Calu3 (cell line): ENCODE data around the gene KCP. TPM values are rescaled to one million over a fixed set of nuclear protein-coding genes. Genes with fewer than 3 reads are reported as not detected.

ENCODE experiments used
- Bru-seq: library from RNA; stranded (reverse); fragments of 400-500 nt; gene quantifications from one replicate; lab custom pipeline; 2021; lab: Mats Ljungman, UMichigan
- BruChase-seq, 2 experiments: library from RNA; stranded (reverse); fragments of 400-500 nt; gene quantifications; one replicate each; lab custom pipeline; 2021; lab: Mats Ljungman, UMichigan
- BruUV-seq: library from RNA; stranded (reverse); fragments of 400-500 nt; replicated peaks from 2 replicates; lab custom pipeline; 2021; lab: Mats Ljungman, UMichigan
- CTCF ChIA-PET: fragments of 300-600 bp; sonication (Branson Sonifier 250); formaldehyde crosslinking; loops from one replicate; lab custom pipeline; 2022; ENCODE audit warnings: antibody characterized with exemption; lab: Charles Lee
- DNase-seq: peaks from one replicate; pipeline ENCODE4 v3.0.0; 2022
- H3K27ac Mint-ChIP-seq: one replicate; pipeline ENCODE4 v1.8.0; 2022; ENCODE audit warnings: mixed read lengths; ENCODE audit not compliant: unreplicated experiment
- H3K27me3 Mint-ChIP-seq: one replicate; pipeline ENCODE4 v1.8.0; 2022; ENCODE audit warnings: mixed read lengths; ENCODE audit not compliant: unreplicated experiment
- H3K36me3 Mint-ChIP-seq: one replicate; pipeline ENCODE4 v1.8.0; 2022; ENCODE audit warnings: mild to moderate bottlenecking, moderate library complexity, mixed read lengths; ENCODE audit not compliant: insufficient read depth, unreplicated experiment
- H3K4me1 Mint-ChIP-seq: one replicate; pipeline ENCODE4 v1.8.0; 2022; ENCODE audit warnings: mild to moderate bottlenecking, low read depth, mixed read lengths; ENCODE audit not compliant: unreplicated experiment
- H3K4me3 Mint-ChIP-seq: one replicate; pipeline ENCODE4 v1.8.0; 2022; ENCODE audit warnings: mild to moderate bottlenecking, low read depth, moderate library complexity, mixed read lengths; ENCODE audit not compliant: unreplicated experiment
- H3K9me3 Mint-ChIP-seq: one replicate; pipeline ENCODE4 v1.8.0; 2022; ENCODE audit warnings: low read depth, mixed read lengths; ENCODE audit not compliant: unreplicated experiment
- intact Hi-C: fragments of 100-400 bp; cut with micrococcal nuclease; formaldehyde crosslinking; loops from one replicate; pipeline ENCODE4 v1.10.0; 2022; ENCODE audit not compliant: unreplicated experiment
- long read RNA-seq: library from polyadenylated mRNA; stranded (forward); transcript quantifications from one replicate; pipeline ENCODE4 v2.0.0, GENCODE V29; 2022
- total RNA-seq: library from RNA; stranded (reverse); gene quantifications from 2 replicates; pipeline ENCODE4 v1.2.3, GENCODE V29; 2022
- TF ChIP-seq, protein P1 (sequence below): fragments of 200-600 bp; IDR thresholded peaks from one replicate; pipeline ENCODE4 v1.8.0; 2022; ENCODE audit warnings: antibody characterized with exemption; ENCODE audit not compliant: unreplicated experiment

The KCP gene
- 6.8 and 10.6 TPM in 2 replicates for total RNA-seq
- Bru-seq, nascent RNA: percentile 40 among the genes with signal in this experiment
- percentile 40 among the genes with signal in this experiment for BruChase-seq, experiment 1, labeled RNA remaining after a 6-hour chase
- BruChase-seq, experiment 2, labeled RNA remaining after a 2-hour chase: percentile 43 among the genes with signal in this experiment
- long read RNA-seq, partial matches to known transcripts: 4 of 10 reads
- long read RNA-seq, other reads (novel, unspliced or antisense): 6 of 10 reads

DNA sequence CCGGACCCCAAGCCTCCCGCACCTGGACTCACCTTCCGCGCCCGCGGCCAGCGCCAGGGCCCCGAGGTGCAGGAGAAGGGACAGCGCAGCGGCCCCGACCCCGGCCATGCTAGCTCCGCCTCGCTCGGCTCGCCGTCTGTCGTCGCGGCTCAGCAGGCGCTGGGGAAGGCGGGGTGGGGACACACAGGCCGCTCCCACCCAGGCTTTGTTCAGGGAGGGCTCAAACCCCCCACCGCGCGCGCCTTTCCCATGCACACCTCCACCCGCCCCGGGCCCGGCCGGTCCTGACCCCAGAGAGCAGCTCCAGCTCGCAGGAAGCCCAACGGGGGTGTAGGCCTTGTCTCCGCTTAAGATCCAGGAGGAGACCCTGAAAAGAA, at the start of gene KCP:
TSS of gene KCP (minus strand) at position 141 of the 377 bp plus-strand sequence. CDS start at position 108, 33 bp downstream.
- DNase-seq: no peak
- H3K36me3 Mint-ChIP-seq: no peaks in the 10 kb centered on the region
- TF ChIP-seq, protein P1, sequence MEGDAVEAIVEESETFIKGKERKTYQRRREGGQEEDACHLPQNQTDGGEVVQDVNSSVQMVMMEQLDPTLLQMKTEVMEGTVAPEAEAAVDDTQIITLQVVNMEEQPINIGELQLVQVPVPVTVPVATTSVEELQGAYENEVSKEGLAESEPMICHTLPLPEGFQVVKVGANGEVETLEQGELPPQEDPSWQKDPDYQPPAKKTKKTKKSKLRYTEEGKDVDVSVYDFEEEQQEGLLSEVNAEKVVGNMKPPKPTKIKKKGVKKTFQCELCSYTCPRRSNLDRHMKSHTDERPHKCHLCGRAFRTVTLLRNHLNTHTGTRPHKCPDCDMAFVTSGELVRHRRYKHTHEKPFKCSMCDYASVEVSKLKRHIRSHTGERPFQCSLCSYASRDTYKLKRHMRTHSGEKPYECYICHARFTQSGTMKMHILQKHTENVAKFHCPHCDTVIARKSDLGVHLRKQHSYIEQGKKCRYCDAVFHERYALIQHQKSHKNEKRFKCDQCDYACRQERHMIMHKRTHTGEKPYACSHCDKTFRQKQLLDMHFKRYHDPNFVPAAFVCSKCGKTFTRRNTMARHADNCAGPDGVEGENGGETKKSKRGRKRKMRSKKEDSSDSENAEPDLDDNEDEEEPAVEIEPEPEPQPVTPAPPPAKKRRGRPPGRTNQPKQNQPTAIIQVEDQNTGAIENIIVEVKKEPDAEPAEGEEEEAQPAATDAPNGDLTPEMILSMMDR: no peak
- no peak within 1 kb of the TSS for H3K27ac Mint-ChIP-seq
- H3K4me1 Mint-ChIP-seq: peaks cover 30% of the 10 kb centered on the region
- intact Hi-C loops: no loop called here
- H3K9me3 Mint-ChIP-seq: no peaks in the 10 kb centered on the region
- CTCF ChIA-PET: interaction anchor here (1.2 kb wide), 1 partner anchor 173 kb away, joined by 3 read pairs; no protein-coding TSS in a partner anchor
- H3K27me3 Mint-ChIP-seq: peaks cover 71% of the 10 kb centered on the region
- H3K4me3 Mint-ChIP-seq: peak within 1 kb of the TSS; percentile 45
- no TSS peak for BruUV-seq

DNA sequence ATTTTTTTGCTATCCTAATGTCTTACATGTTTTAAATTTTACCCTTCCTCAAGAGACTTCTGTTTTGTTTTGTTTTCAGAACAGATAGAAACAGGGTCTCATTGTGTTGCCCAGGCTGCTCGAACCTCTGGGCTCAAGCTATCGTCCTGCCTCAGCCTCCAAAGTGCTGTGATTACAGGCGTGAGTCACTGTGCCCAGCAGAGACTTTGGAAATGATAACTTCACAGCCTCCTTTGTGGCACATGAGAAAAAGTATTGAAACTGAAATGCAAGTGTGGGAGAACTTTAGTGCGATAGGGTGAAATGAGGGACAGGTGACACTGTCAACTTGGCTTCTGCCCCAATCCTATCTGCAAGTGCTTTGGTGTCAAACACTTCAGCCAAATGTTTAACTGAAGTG, 48.8 kb upstream of the KCP start:
- Mint-ChIP-seq H3K36me3 (peaks cover 54% of the 10 kb centered on the region), H3K4me1 (peaks cover 24% of the 10 kb centered on the region), H3K27ac (no peak overlapping the region), H3K27me3 (no peaks in the 10 kb centered on the region), H3K4me3 (no peak overlapping the region), H3K9me3 (no peaks in the 10 kb centered on the region)
- intact Hi-C loops: loop anchor here (5.0 kb wide), 1 partner anchor 57 kb away; no protein-coding TSS in a partner anchor
- no TSS peak for BruUV-seq
- no peak for DNase-seq
- CTCF ChIA-PET: no interaction called here
- TF ChIP-seq, protein P1: no peak

DNA sequence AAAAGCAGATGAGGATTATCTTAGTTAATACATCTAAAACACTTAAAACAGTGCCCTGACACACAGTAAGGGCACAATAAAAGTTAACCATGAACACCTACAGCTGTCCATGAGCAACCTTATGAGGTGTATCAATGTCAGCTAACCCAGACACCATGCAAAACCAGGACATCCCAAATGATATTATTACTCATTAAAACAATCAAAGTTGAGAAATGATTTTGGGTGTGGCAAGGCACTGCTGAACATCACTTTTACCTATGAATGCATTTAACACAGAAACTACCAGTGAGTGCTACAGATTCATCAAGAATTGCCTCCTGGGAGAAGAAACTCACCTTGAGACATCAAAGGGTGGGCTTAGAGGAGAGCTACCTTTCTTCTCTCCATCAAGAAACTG, 45.5 kb upstream of the KCP start:
- no peak overlapping the region for H3K4me3 Mint-ChIP-seq
- TF ChIP-seq, protein P1: no peak
- H3K4me1 Mint-ChIP-seq: peaks cover 11% of the 10 kb centered on the region
- no peak overlapping the region for H3K27ac Mint-ChIP-seq
- no TSS peak for BruUV-seq
- no peak for DNase-seq
- no peaks in the 10 kb centered on the region for H3K9me3 Mint-ChIP-seq
- H3K27me3 Mint-ChIP-seq: no peaks in the 10 kb centered on the region
- CTCF ChIA-PET: no interaction called here
- intact Hi-C loops: loop anchor here (5.0 kb wide), 1 partner anchor 54 kb away; no protein-coding TSS in a partner anchor
- H3K36me3 Mint-ChIP-seq: peaks cover 53% of the 10 kb centered on the region

DNA sequence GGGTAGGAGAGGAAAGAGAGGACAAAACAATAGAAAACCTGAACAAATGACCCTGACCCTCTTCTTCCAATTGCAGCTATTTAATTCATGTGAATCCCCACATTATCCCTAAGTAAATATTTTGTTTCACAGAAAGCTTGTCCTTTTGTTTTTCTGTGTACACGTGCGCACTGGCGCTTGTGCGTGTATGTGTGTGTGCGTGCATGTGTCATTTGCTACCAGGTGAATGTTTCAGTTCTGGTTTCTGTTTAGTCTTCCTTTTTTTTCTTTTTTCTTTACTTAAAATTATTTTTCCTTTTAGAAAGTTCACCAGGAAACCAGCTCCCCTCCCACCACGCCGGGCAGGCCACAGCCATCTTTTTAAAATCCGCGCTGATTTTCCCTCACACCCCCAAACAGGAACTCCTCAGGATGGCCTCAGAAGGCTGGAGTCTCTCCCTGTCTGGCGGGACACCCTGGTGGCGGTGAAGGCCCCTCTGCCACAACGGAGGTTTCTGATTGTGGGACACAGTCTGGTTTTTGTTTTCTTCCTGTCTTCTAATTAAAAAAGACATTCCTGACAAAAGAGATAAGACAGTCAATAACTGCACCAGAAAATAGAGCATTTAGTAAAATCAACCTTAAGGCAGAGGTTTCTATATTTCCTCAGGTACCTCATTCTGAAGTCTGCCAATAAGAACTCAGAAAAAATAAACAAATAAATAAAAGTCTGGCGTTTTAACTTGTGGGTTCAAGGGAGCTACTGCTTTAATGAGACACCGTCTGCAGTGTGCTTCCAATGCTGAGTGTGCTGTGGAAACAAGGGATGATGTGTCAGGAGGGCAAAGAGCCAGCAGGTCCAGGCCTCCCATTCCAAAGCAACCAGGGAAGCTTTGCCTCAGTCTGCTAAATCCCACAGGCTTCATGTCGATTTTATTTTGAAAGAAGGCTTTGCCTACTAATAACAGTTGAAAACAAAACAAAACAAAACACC, 44.6 kb upstream of the KCP start:
- H3K27me3 Mint-ChIP-seq: no peaks in the 10 kb centered on the region
- intact Hi-C loops: loop anchor here (5.0 kb wide), 1 partner anchor 53 kb away; no protein-coding TSS in a partner anchor
- BruUV-seq: TSS peak; percentile 59
- DNase-seq: no peak
- no peak overlapping the region for H3K4me3 Mint-ChIP-seq
- peaks cover 53% of the 10 kb centered on the region for H3K36me3 Mint-ChIP-seq
- H3K27ac Mint-ChIP-seq: no peak overlapping the region
- TF ChIP-seq, protein P1: no peak
- H3K4me1 Mint-ChIP-seq: peaks cover 11% of the 10 kb centered on the region
- CTCF ChIA-PET: no interaction called here
- no peaks in the 10 kb centered on the region for H3K9me3 Mint-ChIP-seq
